ENCODE data around the gene NME2.
A peak's percentile ranks its signal among the peaks of the same experiment; 100 is the strongest.
"Not testable (repeated sequence)": the region's sequence is repeated elsewhere in the genome, so short reads cannot be mapped to it uniquely, and the experiment has no call there.

The NME2 gene

GRCh38 chr17:51166198-51166986, at the start of gene NME2:
NME2 (plus strand) TSS chr17:51166411; CDS start chr17:51166831, 420 bp downstream.
- peak; percentile 66 to 69 for DNase-seq

- DNase-seq = no peak
Observed at GRCh38 chr17:51118330-51119195, 47.6 kb upstream of the NME2 start.

DNA sequence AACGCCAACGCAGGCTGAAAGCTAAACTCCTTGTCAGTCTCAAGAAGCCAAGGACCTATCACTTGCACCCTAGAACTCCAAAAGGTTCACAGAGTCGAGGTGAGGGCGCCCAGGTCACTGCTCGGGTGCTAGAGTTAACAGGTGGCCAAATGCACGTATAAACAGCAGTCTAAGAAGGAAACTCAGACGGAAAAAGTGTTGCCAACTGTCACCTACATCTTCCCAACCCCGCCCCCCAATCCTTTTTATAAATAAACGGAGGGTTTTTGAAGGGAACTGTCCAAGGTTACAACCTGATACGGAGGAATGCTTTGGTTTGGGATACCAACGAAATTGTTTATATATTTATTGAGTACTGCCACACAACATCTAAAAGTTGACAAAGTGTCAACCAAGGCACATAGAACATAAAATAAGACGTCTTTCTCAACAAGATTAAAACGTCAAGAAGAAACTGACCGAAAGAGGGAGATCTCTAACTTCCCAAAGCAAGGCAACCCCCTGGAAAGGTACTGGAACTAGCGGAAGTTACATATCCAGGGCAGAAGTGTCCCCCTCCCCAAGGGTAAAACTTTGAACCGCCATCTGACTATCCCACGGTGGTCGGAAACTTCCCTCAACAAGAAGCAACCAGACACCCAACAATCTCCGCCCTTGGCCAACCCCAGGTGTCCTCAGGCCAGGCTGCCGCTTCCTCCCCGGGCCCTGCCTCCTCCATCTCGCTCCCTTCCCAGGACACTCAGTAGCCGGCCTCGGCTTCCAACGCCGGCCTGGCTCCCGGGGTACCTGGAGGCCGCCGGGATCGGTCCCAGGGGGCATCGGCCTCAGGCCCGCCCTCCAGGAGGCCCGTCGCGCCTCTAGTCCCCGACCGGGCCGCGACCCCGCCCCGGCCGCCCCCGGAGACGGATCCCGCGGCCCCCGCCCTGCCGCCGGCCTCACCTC, 46.5 kb upstream of the NME2 start:
- peak; percentile 22 to 34 for DNase-seq

DNA sequence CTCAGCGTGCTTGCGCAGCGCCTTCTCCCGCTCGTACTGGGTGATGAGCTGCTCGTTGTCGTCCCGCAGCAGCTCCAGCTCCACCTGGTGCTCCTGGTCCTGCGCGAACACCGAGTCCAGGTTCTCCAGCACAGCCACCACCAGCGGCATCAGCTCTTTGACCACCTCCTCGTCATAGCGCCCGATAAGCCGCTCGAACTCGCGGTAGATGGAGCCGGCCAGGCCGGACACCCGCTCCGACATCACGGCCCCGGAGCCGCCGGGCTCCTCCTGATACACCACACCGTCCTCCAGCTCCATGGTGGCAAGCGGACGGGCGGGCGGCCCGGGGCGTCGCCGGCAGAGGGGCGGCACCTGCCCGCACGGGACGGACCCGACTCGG, 45.9 kb upstream of the NME2 start:
- peak in 1 of 2 donors; percentile 25 for DNase-seq

DNA sequence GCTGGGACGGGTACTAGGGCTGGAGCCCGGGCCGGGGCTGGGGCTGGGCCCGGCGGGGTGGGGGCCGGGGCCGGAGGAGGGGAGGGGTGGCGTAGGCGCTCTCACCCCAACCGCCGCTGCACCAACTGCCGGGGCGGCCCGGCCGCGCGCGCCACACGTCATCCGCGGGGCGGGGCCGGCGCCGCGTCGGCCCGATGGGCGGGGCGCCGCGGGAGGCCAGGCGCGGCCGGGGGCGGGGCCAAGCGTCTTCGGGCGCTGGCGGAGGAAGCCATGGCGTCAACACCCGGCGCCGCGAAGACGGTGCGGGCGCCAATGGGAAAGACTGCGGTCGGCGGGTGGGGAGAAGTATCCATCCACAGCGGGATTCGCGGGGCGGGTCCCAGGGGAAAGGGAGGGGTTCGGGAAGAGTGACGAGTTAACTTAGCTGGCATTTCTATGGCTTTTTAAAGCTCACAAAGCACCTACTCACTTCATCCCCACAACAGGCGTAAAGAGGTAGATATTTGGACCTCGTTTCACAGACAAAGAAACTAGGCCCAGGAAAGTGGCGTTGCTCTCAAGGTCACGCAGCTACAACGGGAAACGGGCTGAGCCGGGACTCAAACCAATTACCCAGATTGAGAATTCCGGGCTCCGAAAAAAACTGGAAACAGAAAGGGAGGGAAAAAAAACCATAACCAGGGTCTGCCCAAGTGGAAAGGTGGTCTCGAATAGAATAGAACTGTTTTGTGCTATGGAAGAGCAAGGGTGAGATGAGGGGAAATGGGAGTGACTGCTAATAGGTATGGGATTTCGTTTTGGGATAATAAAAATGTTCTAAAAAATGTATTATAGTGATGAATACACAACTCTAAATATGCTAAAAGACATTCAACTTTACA, 45.2 kb upstream of the NME2 start, which contains the start of gene SPAG9:
Gene SPAG9 (minus strand): TSS at position 130 of the 881 bp plus-strand sequence. CDS start 212 bp downstream, outside the sequence.
- peak; percentile 89 to 90 for DNase-seq

DNA sequence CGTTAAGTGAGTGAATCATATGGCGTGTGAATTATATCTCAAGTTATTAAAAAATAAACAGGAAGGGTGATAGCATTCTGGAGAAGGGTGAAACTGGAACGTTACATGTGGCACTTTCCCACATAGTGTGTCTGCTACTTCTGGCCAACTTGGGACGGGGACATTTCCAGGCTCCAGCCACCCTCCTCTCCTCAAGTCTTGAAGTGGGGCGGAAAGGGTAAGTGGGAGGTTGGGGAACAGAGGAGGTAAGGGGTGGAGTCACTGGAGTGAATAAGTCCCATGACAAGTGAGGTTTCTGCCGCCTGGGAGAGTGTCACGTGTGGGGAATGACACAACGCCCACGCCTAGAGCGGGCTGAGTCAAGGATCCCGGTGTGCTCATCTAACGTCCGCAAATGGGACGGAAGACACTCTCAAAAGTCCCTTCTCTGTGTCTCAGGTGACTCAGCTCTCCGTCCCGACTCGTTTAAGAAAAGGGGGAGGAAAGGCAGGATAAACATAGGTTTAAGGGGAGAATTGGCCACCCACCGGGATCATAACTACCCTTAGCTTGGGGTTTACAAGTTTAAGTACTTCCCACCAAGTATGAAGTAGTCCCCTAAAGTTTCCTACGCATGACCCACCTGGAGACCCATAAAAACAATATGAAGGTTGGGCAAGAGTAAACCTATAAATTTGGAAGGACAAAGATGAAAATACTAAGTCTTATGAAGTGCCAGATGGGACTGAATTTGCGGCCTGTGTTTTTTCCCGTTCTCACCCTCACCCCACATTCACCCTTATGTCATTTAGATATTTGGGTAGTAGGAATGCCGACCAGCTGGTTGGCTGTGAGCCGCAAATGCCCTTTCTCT, 44.4 kb upstream of the NME2 start:
- peak; percentile 83 to 87 for DNase-seq

DNA sequence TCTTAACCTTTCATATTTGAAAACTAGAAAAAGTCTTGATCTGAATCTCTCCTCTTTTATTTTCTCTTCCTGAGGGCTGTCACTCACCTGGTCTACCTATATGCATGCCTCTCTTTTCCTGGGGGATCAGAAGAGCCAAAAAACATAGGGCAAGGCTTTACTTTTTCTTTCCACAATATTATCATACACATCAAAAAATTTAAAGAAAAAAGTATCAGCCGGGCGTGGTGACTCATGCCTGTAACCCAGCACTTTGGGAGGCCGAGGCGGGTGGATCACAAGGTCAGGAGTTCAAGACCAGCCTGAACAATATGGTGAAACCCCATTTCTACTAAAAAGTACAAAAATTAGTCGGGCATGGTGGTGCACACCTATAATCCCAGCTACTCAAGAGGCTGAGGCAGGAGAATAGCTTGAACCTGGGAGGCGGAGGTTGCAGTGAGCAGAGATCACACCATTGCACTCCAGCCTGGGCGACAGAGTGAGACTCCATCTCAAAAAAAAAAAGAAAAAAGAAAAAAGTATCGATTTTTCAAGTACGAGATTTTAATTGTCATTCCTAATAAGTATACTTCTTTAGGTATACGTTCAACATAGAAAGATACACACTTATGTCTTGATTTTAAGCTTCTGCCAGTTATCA, 43.6 kb upstream of the NME2 start:
- not testable (repeated sequence) for DNase-seq

DNA sequence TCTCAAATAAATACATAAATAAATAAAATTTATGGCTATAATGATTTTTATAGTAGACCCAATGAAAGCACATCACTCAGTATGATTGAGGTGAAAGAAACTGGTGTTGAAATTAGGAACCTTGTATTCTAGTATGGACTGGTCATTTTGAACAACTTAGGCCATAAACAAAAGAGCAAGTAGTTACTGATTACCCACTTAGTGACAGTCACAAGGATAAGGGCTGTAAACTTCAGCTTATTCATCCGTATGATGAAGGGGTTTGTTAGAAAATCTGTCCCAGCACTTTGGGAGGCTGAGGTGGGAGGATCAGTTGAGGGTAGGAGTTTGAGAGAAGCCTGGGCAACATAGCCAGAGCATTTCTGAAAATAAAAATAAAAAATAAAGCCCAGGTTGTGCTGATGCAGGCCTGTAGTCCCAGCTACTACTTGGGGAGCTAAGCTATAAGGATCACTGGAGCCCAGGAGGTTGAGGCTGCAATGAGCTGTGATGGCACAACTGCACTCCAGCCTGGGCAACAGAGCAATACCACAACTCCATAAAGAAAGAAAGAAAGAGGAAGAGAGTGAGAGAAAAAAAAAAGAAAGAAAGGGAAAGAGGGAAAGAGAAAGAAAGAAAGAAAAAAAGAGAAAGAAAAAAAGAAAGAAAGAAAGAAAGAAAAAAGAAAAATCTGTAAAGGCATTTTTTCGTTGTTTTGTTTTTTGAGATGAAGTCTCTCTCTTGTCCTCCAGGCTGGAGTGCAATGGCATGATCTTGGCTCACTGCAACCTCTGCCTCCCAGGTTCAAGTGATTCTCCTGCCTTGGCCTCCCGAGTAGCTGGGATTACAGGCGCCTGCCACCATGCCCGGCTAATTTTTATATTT, 41.3 kb upstream of the NME2 start:
- no peak for DNase-seq

DNA sequence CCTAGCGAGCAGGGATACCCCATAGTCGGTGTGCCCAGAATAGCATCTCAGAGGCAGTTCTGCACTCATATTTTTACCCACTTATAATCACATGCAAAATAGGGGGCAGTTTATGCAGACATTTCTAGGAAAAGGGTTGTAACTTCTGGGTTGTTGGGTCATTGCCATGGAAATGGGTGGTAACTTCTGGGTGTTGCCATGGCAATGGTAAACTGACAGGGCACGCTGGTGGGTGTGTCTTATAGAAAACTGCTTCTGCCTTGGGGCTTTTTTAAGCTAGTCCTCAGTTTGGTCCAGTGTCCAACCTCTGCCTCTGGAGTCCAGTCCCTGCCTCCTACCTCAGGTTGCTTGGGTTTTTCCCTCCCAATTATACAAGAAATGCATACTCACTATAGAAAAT, 38.1 kb upstream of the NME2 start:
- DNase-seq = no peak

- DNase-seq = no peak
Observed at GRCh38 chr17:51132964-51133319, 33.3 kb upstream of the NME2 start.

GRCh38 chr17:51133365-51133764, 32.8 kb upstream of the NME2 start:
- no peak for DNase-seq

GRCh38 chr17:51135956-51136355, 30.3 kb upstream of the NME2 start:
- DNase-seq = no peak

- DNase-seq = no peak
Observed at GRCh38 chr17:51142597-51142996, 23.6 kb upstream of the NME2 start.

GRCh38 chr17:51144266-51145022, 21.8 kb upstream of the NME2 start:
- DNase-seq = no peak

DNA sequence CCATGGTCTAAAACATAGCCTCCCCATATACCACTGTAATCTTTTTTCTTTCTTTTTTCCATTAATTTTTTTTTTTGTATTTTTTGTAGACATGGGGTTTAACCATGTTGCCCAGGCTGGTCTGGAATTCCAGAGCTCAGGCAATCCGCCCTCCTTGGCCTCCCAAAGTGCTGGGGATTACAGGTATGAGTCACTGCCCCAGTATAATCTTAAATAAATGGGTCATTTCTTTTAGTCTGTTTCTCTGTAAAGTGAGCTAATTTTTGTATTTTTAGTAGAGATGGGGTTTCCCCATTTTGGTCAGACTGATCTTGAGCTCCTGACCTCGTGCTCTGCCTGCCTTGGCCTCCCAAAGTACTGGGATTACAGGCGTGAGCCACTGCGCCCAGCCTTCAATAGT, 18.6 kb upstream of the NME2 start:
- no peak for DNase-seq

GRCh38 chr17:51149163-51149562, 17.0 kb upstream of the NME2 start:
- no peak for DNase-seq

- no peak for DNase-seq
Observed at GRCh38 chr17:51150932-51151331, 15.3 kb upstream of the NME2 start.

- no peak for DNase-seq
Observed at GRCh38 chr17:51152766-51153209, 13.4 kb upstream of the NME2 start.

All from stimulated activated CD4-positive, alpha-beta T cell treated with anti-CD3 and anti-CD28 coated beads, Interleukin-2, amount 100 ng/mL, for 48 hours (primary cell).